HG02870 (cell line): Measurements from ENCODE around the gene ERLEC1.
"Not testable (repeated sequence)": the region's sequence is repeated elsewhere in the genome, so short reads cannot be mapped to it uniquely, and the experiment has no call there.

ENCODE experiments used
- ATAC-seq: cut with Tn5 transposase; IDR thresholded peaks from one replicate; pipeline ENCODE4 v1.9.1; 2021; ENCODE audit warnings: mild to moderate bottlenecking, moderate library complexity; ENCODE audit not compliant: unreplicated experiment

ERLEC1 gene

DNA sequence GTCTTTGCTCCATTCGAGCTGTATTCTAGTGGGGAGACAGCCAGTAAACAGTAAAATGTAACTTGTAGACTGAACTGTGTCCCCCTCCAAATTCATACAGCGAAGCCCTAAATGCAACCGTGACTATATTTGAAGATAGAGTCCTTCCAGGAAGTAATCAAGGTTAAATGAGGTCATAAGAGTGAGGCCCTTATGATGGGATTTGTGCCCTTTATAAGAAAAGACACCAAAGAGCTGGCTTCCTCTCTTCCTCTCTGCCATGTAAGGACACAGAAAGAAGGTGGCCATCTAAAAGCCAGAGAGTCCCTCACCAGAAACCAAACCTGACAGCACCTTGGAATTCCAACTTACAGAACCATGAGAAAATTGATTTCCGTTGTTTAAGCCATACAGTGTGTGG, 41.5 kb downstream of the ERLEC1 start:
- ATAC-seq, result no peak

DNA sequence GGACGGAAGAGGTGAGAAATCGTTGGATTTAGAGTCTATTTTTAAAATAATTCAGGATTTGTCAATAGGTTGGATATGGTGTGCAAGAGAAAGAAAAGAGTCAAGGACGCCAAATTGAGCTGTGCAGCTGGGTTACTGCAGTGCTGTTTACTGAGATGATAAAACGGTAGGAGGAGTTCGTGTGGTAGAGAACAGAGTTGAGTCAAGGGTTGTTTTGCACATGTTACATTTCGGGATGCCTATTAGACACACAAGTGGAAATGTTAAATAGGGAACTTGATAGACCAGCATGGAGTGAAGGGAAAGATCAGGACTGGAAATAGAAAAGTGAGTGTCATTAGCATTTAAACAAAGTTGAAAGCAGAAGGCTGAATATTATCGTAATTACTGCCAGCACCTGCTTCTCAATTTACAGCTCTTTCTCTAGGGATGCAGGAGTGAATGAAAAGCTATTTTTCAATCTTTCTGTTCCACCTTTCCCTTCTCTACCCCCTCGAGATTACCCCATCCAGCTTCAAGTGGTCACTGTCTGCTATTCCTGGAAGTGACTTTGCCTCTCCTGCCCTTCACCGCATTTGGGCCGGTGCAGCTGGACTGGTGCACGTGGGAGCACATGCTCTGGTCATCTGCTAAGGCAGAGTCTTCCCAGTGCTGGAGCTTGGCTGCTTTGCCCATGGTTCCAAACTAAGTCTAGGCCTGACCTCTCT, 42.6 kb downstream of the ERLEC1 start:
- ATAC-seq, result no peak

GRCh38 chr2:53829980-53830290, 43.1 kb downstream of the ERLEC1 start:
- ATAC-seq, result not testable (repeated sequence)

DNA sequence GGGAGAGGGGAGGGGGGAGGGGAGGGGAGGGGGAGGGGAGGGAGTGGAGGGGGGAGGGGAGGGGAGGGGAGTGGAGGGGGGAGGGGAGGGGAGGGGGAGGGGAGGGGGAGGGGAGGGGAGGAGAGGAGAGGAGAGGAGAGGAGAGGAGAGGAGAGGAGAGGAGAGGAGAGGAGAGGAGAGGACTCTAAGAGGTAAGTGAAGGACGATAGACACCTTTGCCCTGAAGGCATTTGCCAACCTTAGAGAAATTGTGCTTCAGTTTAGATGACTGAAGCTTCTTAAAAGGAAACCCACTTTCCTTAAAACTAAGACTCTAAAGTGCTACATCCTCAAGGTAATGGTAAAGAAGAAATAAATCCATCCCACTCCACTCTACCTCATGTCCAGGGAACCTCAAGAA, 53.7 kb downstream of the ERLEC1 start:
- ATAC-seq, result no peak

DNA sequence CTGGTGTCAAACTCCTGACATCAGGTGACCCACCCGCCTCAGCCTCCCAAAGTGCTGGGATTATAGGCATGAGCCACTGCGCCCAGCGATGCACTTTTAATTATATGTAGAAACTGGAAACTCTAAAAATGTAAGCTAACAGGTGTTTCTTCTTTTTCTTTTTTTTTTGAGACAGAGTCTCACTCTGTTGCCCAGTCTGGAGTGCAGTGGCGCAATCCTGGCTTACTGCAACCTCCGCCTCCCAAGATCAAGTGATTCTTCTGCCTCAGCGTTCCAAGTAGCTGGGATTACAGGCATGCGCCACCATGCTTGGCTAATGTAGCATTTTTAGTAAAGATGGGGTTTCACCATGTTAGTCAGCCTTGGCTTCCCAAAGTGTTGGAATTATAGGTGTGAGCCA, 54.8 kb downstream of the ERLEC1 start:
- not testable (repeated sequence) for ATAC-seq

GRCh38 chr2:53842891-53843290, 56.0 kb downstream of the ERLEC1 start:
- ATAC-seq, result no peak

DNA sequence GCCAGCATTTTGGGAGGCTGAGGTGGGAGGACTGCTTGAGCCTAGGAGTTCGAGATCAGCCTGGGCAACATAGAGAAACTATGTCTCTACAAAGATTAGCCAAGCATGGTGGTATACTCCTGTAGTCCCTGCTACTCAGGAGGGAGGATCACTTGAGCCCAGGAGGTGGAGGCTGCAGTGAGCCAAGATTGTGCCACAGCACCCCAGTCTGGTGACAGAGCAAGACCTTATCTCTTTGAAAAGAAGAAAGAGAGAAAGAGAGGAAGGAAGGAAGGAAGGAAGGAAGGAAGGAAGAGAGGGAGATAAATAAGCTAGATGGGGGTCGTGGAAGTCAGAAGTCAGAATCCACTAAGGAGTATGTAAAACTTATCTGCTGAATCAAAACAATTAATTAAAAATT, 56.8 kb downstream of the ERLEC1 start:
- ATAC-seq, result no peak

DNA sequence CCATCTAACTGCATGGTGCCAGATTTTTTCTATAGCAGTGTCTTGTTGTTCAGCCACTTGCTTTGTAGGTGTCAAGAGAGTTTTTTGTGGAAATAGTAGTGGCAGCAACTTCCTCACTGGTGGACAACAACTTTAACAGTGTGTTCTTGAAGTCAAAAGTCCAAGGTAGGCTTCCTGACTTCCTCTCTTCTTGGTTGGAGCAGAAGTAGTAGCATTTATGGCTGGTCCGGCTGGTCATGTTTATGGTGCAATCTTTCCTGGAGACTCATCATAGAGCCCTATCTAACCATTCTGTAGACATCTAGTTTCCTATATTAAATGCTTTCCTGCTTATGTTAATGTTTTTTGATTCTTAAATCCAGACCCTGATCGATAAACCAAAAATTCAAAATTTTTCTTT, 61.2 kb downstream of the ERLEC1 start:
- ATAC-seq, result no peak

GRCh38 chr2:53851052-53851757, 64.4 kb downstream of the ERLEC1 start:
- ATAC-seq, result not testable (repeated sequence)

DNA sequence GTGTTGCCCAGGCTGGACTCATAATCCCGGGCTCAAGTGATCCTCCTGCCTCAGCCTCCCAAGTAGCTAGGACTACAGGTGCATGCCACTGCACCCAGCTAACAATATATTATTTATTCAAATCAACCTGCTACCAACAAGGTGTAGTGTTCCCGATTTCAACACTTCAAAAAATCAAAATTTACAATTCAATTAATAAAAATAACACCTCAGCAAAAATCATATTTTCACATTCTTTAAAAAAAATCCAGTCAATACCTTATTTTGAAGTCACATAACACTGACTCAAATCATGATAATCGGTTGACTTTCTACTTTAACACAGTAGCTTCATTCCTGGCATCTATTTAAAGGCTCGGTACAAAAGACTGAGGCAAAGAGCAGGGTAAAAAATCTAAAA, 65.7 kb downstream of the ERLEC1 start:
- ATAC-seq, result no peak

- ATAC-seq, result peak; percentile 75
These were observed 67.8 kb downstream of the ERLEC1 start for GRCh38 chr2:53854678-53855077.

DNA sequence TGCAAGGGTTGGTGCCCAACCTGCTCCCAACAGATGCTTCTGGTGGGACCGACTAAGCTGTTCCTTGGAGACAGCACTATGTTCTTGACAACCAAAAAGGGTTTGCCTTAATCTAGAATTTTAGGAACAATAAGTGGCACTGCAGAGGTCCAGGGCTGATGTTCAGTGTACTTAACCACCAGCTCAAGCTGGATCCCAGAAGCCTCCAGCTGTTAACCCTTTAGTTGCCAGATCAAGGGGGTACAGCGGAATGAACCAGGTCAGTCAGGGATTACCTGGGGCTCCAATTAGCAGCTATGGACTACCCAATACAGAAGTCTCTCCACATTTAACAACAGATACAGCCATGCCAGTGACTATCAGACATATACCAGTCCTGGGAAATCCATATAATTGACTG, 69.4 kb downstream of the ERLEC1 start:
- ATAC-seq, result no peak

DNA sequence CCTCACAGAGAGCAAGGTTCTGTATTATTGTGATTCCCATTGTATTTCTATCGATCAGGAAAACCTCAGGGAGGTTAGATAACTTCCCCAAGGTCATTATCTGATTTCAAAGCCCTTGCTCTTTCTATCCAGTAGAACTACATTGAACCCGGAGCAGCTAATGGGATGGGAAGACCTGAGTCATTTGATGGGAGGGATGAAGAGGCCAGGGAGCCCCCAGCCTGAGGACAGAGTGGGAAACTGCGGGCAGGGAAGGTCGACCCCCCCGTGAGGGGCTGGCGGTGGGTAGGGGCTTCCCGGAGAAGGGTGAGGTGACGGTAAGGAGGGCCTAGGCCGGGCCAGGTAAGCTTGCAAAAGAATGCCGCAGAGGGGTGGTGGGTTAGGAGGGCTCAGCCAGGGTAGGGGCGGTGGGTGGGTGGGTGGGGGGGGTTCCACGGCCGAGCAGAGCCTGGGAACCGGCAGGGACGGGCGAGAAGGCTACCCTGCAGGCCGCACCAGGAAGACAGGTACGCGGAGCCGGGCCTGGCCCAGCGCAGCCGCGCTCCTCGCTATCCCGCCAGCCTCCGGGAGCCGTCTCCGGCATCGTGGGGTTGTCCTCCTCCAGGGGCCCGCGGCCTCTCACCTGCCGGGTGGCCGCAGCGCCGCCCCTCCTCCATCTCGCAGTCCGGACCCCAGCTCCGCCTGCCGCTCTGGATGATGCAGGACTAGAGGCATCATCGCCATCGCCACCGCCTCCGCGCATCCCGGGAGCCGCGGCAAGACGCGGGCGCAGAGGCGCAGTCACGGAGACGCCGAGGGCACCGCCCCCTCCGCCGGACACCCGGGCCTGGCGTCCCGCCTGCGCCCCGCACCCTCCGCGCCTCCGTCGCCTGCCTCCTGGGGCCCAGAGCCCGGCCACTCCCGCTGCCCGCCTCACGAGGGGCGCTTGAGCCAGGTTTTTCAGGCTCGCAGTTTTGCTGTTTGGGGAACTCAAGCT, 72.7 kb downstream of the ERLEC1 start, which contains the start of gene GPR75:
GPR75 (minus strand) TSS at position 762 of the 976 bp plus-strand sequence. CDS start 5,211 bp downstream, outside the sequence.
- ATAC-seq, result no peak

GRCh38 chr2:53861824-53862223, 75.0 kb downstream of the ERLEC1 start:
- no peak for ATAC-seq

DNA sequence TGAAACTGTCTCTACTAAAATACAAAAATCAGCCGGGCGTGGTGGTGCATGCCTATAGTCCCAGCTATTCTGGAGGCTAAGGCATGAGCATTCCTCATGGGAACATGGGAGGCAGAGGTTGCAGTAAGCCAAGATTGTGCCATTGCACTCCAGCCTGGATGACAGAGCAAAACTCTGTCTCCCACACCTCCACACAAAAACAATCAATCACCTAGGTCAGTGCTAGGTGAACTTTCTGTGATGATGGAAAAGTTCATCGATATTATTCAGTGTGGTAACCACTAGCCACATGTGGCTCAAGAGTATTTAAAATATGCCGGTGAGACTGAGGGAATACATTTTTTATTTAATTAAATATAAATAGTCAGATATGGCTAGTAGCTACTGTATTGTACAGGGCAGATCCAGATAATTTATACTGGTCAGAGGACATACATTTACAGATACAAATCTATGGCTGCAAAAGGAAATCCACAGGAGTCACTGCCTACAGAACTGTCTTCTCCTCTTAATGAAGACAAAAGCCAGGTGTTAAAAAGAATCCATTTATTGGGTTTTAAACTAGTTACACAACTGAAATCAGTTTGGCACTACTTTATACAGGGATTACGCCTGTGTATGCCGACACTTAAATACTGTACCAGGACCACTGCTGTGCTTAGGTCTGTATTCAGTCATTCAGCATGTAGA, 76.8 kb downstream of the ERLEC1 start:
- ATAC-seq, result no peak

DNA sequence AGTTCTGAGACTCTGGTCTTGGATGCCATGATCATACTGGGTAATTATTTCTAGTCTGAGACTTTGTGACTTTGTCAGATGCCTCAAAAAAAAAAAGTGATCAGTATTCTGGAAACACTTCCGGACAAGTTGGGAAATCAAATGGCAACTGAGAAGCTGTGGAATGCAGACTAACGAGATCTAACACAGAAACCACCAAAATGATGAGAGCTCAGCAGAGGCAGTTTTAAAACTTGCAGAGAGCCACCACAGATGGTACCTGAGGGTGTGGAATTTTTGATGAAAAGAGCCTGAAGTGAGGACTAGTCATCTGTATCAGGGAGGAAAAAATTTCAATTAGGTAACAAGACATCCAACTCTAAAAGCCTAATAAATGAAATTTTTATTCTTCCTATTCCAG, 78.4 kb downstream of the ERLEC1 start:
- ATAC-seq, result no peak

GRCh38 chr2:53865962-53866361, 79.1 kb downstream of the ERLEC1 start:
- no peak for ATAC-seq

DNA sequence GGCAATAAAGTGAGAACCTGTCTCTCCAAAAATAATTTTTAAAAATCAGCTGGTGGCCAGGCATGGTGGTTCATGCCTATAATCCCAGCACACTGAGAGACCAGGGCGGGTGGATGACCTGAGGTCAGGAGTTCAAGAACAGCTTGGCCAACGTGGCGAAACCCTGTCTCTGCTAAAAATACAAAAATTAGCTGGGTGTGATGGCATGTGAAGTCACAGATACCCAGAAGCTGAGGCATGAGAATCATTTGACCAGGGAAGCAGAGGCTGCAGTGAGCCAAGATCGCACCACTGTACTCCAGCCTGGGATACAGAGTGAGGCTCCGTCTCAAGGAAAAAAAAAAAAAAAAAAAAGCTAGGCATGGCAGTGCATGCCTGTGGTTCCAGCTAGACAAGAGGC, 80.3 kb downstream of the ERLEC1 start:
- no peak for ATAC-seq

GRCh38 chr2:53867773-53868172, 80.9 kb downstream of the ERLEC1 start:
- peak; percentile 51 for ATAC-seq
